Right lobe of liver (tissue), 4 donors: ENCODE results near the gene THSD7B.

Source experiments
- CTCF ChIP-seq, 4 donors: fragments of 200-600 bp in 3 of 4; fragments of 450-650 bp in 1 of 4; IDR thresholded peaks; one replicate each; pipeline versions ENCODE4 v1.5.1 to v1.8.0; 2016 to 2022; ENCODE audit warnings: antibody characterized with exemption in 4 of 4, mild to moderate bottlenecking in 2 of 4
- POLR2A ChIP-seq: fragments of 450-650 bp; IDR thresholded peaks from one replicate; pipeline ENCODE4 v1.6.1; 2017; ENCODE audit warnings: antibody characterized with exemption, mild to moderate bottlenecking
- donor health status: DM: no; HTN: no; CAD: no.
- donor health status: DM: no; HTN: no; CAD: no.
- donor health status: DM: no; HTN: yes; CAD: no.

- no peak for TF ChIP-seq CTCF (IDR thresholded peaks at IDR 0.05)
- TF ChIP-seq POLR2A = no peak
These were observed 22.6 kb downstream of the THSD7B start for GRCh38 chr2:136787970-136788369.
